HepG2 (cell line): ENCODE measurements around the gene ATRN. TPM values are rescaled to one million over a fixed set of nuclear protein-coding genes. Genes with fewer than 3 reads are reported as not detected.
A peak's percentile ranks its signal among the peaks of the same experiment; 100 is the strongest.

Experiments used
- DNMT3B ChIP-seq: conservative IDR thresholded peaks from 2 replicates; pipeline ENCODE4 v1.6.1; 2016; ENCODE audit warnings: missing biosample characterization, control low read depth
- EP300 ChIP-seq, 3 experiments: sonication (generic) in 1 of 3; formaldehyde crosslinking in 1 of 3; IDR thresholded peaks; 2 replicates each; pipeline versions ENCODE4 v1.5.1 to v1.6.1; 2011 to 2020; ENCODE audit warnings: low read depth in 2 of 3, low read length in 2 of 3, borderline replicate concordance in 1 of 3, improper control_type of control experiment in 1 of 3, mild to moderate bottlenecking in 1 of 3, missing genetic modification reagents in 1 of 3, moderate library complexity in 1 of 3
- JUNB ChIP-seq: sonication (generic); formaldehyde crosslinking; IDR thresholded peaks from 2 replicates; pipeline ENCODE4 v1.8.0; 2022; ENCODE audit warnings: missing genetic modification reagents, mild to moderate bottlenecking, borderline replicate concordance
- NR1H2 ChIP-seq: sonication (generic); formaldehyde crosslinking; IDR thresholded peaks from 2 replicates; pipeline ENCODE4 v1.8.1; 2022; ENCODE audit warnings: low read depth, missing genetic modification reagents, borderline replicate concordance
- RCOR2 ChIP-seq: IDR thresholded peaks from 2 replicates; pipeline ENCODE4 v1.6.1; 2016; ENCODE audit warnings: missing biosample characterization, missing genetic modification reagents
- SSRP1 ChIP-seq: IDR thresholded peaks from 2 replicates; pipeline ENCODE4 v1.6.1; 2016; ENCODE audit warnings: control low read depth
- ZNF225 ChIP-seq: sonication (generic); formaldehyde crosslinking; IDR thresholded peaks from 2 replicates; pipeline ENCODE4 v1.4.0; 2020; ENCODE audit warnings: mild to moderate bottlenecking, missing genetic modification reagents
- ZNF251 ChIP-seq: sonication (generic); formaldehyde crosslinking; IDR thresholded peaks from 2 replicates; pipeline ENCODE4 v1.9.0; 2021; ENCODE audit warnings: mild to moderate bottlenecking, missing genetic modification reagents
- ZNF496 ChIP-seq: sonication (generic); formaldehyde crosslinking; IDR thresholded peaks from 2 replicates; pipeline ENCODE4 v1.8.1; 2023; ENCODE audit warnings: mild to moderate bottlenecking, moderate library complexity, missing genetic modification reagents; ENCODE audit not compliant: insufficient replicate concordance
- ZNF547 ChIP-seq: sonication (generic); formaldehyde crosslinking; IDR thresholded peaks from 2 replicates; pipeline ENCODE4 v1.5.1; 2020; ENCODE audit warnings: mild to moderate bottlenecking, missing genetic modification reagents
- ZNF570 ChIP-seq: sonication (generic); formaldehyde crosslinking; IDR thresholded peaks from 2 replicates; pipeline ENCODE4 v1.4.0; 2020; ENCODE audit warnings: mild to moderate bottlenecking, missing genetic modification reagents, borderline replicate concordance
- ZNF766 ChIP-seq: sonication (generic); formaldehyde crosslinking; IDR thresholded peaks from 2 replicates; pipeline ENCODE4 v1.5.0; 2020; ENCODE audit warnings: missing genetic modification reagents, borderline replicate concordance
- ZSCAN9 ChIP-seq: IDR thresholded peaks from 2 replicates; pipeline ENCODE4 v1.6.1; 2016; ENCODE audit warnings: borderline replicate concordance
- polyA plus RNA-seq, 8 experiments: library from polyadenylated mRNA; depleted of rRNA in 3 of 8; stranded (reverse) in 7 of 8; unstranded in 1 of 8; fragments of >200 nt; fragmentation: Illumina TruSeq in 4 of 8; extraction: Trizol in 4 of 8; gene quantifications; 2 replicates each; pipeline versions ENCODE4 v1.2.1 to v1.2.3, GENCODE V29; 2011 to 2016; ENCODE audit warnings: low read depth in 4 of 8, missing spikeins in 1 of 8, mixed read lengths in 1 of 8; ENCODE audit not compliant: insufficient read depth in 1 of 8
- total RNA-seq, 5 experiments: library from RNA; depleted of rRNA; stranded (reverse); fragments of >200 nt; fragmentation: Illumina TruSeq; extraction: Trizol; gene quantifications; 2 replicates each; pipeline ENCODE4 v1.2.3, GENCODE V29; 2016; ENCODE audit warnings: low read depth in 1 of 5
- TF ChIP-seq, protein P1 (sequence below): sonication (generic); formaldehyde crosslinking; IDR thresholded peaks from 2 replicates; pipeline ENCODE4 v1.8.1; 2022; ENCODE audit warnings: mild to moderate bottlenecking, missing genetic modification reagents
- TF ChIP-seq, protein P2 (sequence below): sonication (generic); formaldehyde crosslinking; IDR thresholded peaks from 2 replicates; pipeline ENCODE4 v1.8.1; 2023; ENCODE audit warnings: mild to moderate bottlenecking, missing genetic modification reagents
- TF ChIP-seq, protein P3 (sequence below): sonication (generic); formaldehyde crosslinking; IDR thresholded peaks from 2 replicates; pipeline ENCODE4 v1.4.0; 2020; ENCODE audit warnings: missing genetic modification reagents
- TF ChIP-seq, protein P4 (sequence below): sonication (generic); formaldehyde crosslinking; conservative IDR thresholded peaks from 2 replicates; pipeline ENCODE4 v1.4.0; 2020; ENCODE audit warnings: missing genetic modification reagents
- TF ChIP-seq, protein P5 (sequence below): sonication (generic); formaldehyde crosslinking; IDR thresholded peaks from 2 replicates; pipeline ENCODE4 v1.8.1; 2023; ENCODE audit warnings: missing genetic modification reagents, mild to moderate bottlenecking, borderline replicate concordance

The ATRN gene
- total and polyA plus RNA-seq, 2 of the 13 experiments (the other 11 are each of a cell fraction or from before 2014, with no cell fraction given): 44.2 to 81.1 TPM

DNA sequence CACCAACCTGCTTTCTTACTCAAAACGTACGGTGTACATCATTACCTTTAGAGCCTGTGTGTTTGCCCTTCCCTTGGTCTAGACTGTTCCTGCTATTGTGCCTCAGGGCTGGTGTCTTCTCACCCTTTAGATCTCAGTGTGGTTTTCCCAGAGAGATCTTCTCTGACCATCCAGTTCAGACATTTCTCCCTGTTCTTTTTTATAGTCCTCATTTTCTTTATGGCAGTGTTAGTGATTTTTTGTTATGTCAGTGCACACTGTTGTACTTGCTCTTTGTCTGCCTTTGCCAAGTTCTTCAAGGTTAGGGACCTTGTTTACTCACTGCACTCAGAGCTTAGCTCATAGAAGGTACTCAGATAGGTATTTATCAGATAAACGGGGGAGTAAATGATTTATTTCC lies 82.8 kb downstream of the ATRN start (continued):
- TF ChIP-seq EP300 (IDR thresholded peaks at IDR 0.05; ENCODE audit: low read depth in 2 of 2, low read length in 2 of 2): peak in 1 of 2 experiments; percentile 44; a peak in 1 of 4 replicates
- peak; percentile 43; the same call in 1 of the 2 replicates for TF ChIP-seq EP300 (CRISPR knock-in tag; IDR thresholded peaks at IDR 0.05; ENCODE audit: borderline replicate concordance)
- TF ChIP-seq, protein P1, sequence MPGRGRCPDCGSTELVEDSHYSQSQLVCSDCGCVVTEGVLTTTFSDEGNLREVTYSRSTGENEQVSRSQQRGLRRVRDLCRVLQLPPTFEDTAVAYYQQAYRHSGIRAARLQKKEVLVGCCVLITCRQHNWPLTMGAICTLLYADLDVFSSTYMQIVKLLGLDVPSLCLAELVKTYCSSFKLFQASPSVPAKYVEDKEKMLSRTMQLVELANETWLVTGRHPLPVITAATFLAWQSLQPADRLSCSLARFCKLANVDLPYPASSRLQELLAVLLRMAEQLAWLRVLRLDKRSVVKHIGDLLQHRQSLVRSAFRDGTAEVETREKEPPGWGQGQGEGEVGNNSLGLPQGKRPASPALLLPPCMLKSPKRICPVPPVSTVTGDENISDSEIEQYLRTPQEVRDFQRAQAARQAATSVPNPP (CRISPR knock-in tag): no peak
- TF ChIP-seq, protein P2, sequence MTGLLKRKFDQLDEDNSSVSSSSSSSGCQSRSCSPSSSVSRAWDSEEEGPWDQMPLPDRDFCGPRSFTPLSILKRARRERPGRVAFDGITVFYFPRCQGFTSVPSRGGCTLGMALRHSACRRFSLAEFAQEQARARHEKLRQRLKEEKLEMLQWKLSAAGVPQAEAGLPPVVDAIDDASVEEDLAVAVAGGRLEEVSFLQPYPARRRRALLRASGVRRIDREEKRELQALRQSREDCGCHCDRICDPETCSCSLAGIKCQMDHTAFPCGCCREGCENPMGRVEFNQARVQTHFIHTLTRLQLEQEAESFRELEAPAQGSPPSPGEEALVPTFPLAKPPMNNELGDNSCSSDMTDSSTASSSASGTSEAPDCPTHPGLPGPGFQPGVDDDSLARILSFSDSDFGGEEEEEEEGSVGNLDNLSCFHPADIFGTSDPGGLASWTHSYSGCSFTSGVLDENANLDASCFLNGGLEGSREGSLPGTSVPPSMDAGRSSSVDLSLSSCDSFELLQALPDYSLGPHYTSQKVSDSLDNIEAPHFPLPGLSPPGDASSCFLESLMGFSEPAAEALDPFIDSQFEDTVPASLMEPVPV (CRISPR knock-in tag): no peak
- TF ChIP-seq, protein P3, sequence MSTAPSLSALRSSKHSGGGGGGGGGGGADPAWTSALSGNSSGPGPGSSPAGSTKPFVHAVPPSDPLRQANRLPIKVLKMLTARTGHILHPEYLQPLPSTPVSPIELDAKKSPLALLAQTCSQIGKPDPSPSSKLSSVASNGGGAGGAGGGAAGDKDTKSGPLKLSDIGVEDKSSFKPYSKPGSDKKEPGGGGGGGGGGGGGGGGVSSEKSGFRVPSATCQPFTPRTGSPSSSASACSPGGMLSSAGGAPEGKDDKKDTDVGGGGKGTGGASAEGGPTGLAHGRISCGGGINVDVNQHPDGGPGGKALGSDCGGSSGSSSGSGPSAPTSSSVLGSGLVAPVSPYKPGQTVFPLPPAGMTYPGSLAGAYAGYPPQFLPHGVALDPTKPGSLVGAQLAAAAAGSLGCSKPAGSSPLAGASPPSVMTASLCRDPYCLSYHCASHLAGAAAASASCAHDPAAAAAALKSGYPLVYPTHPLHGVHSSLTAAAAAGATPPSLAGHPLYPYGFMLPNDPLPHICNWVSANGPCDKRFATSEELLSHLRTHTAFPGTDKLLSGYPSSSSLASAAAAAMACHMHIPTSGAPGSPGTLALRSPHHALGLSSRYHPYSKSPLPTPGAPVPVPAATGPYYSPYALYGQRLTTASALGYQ (CRISPR knock-in tag): 0 out of 2 replicates have a peak, but pooled peaks have one; percentile 18
- TF ChIP-seq DNMT3B (CRISPR knock-in tag): no peak
- TF ChIP-seq ZSCAN9: peak; percentile 30; the same call in 1 of the 2 replicates
- TF ChIP-seq JUNB (CRISPR knock-in tag): no peak
- TF ChIP-seq ZNF225 (CRISPR knock-in tag): no peak
- TF ChIP-seq ZNF547 (CRISPR knock-in tag): no peak
- no peak; the same call in 1 of the 2 replicates for TF ChIP-seq RCOR2 (CRISPR knock-in tag)
- TF ChIP-seq ZNF766 (CRISPR knock-in tag): no peak
- TF ChIP-seq, protein P4, sequence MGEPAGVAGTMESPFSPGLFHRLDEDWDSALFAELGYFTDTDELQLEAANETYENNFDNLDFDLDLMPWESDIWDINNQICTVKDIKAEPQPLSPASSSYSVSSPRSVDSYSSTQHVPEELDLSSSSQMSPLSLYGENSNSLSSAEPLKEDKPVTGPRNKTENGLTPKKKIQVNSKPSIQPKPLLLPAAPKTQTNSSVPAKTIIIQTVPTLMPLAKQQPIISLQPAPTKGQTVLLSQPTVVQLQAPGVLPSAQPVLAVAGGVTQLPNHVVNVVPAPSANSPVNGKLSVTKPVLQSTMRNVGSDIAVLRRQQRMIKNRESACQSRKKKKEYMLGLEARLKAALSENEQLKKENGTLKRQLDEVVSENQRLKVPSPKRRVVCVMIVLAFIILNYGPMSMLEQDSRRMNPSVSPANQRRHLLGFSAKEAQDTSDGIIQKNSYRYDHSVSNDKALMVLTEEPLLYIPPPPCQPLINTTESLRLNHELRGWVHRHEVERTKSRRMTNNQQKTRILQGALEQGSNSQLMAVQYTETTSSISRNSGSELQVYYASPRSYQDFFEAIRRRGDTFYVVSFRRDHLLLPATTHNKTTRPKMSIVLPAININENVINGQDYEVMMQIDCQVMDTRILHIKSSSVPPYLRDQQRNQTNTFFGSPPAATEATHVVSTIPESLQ: no peak
- TF ChIP-seq, protein P5, sequence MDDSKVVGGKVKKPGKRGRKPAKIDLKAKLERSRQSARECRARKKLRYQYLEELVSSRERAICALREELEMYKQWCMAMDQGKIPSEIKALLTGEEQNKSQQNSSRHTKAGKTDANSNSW: no peak
- TF ChIP-seq SSRP1: no peak
- TF ChIP-seq ZNF570 (CRISPR knock-in tag): no peak
- TF ChIP-seq ZNF496 (CRISPR knock-in tag): no peak
- no peak for TF ChIP-seq NR1H2 (CRISPR knock-in tag)
- no peak for TF ChIP-seq ZNF251 (CRISPR knock-in tag)
